HuH-7.5 (cell line): Measurements from ENCODE around the gene PCDH19.
"Not testable (repeated sequence)": the region's sequence is repeated elsewhere in the genome, so short reads cannot be mapped to it uniquely, and the experiment has no call there.

Experiments used
- DNase-seq: peaks from one replicate; pipeline ENCODE4 v3.0.0; 2011; ENCODE audit warnings: low spot score

PCDH19 gene, protein sequence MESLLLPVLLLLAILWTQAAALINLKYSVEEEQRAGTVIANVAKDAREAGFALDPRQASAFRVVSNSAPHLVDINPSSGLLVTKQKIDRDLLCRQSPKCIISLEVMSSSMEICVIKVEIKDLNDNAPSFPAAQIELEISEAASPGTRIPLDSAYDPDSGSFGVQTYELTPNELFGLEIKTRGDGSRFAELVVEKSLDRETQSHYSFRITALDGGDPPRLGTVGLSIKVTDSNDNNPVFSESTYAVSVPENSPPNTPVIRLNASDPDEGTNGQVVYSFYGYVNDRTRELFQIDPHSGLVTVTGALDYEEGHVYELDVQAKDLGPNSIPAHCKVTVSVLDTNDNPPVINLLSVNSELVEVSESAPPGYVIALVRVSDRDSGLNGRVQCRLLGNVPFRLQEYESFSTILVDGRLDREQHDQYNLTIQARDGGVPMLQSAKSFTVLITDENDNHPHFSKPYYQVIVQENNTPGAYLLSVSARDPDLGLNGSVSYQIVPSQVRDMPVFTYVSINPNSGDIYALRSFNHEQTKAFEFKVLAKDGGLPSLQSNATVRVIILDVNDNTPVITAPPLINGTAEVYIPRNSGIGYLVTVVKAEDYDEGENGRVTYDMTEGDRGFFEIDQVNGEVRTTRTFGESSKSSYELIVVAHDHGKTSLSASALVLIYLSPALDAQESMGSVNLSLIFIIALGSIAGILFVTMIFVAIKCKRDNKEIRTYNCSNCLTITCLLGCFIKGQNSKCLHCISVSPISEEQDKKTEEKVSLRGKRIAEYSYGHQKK (N-terminal part only)

GRCh38 chrX:100409610-100410590, at the start of gene PCDH19:
PCDH19 (minus strand) TSS chrX:100410273; CDS start chrX:100408597, 1,676 bp downstream.
- DNase-seq, result peak; percentile 87

- no peak for DNase-seq
Measured at GRCh38 chrX:100449696-100450608, 39.9 kb upstream of the PCDH19 start.

GRCh38 chrX:100447655-100448397, 37.8 kb upstream of the PCDH19 start:
- DNase-seq, result peak; percentile 27

DNA sequence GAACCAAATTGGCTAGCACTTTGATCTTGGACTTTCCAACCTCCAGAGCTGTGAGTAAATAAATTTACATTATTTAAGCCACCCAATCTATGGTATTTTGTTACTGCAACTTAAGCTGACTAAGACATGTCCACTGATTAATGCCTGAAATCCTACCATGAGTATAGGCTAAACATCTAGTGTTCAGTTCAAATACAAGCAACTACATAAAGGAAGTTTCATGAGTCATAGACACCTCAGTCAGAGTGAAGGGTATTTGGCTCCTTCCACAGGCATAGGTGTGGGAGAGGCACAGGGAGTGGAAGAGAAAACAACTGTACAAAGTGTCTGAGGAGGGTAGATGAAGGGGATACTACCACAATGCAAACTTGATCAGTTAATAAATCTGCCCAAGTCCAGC, 35.5 kb upstream of the PCDH19 start:
- DNase-seq, result no peak

DNA sequence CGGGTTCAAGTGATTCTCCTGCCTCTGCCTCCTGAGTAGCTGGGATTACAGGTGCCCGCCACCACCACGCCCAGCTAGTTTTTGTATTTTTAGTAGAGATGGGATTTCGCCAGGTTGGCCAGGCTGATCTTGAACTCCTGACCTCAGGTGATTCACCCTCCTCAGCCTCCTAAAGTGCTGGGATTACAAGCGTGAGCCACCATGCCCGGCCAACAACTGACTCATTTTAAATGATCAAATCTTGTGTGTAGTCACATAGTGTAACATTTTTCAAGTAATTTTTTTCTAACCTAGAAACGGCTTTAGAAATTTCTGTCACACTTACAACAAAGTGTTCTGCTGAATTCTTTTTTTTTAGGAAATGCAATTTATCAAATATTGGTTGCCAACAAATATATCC, 31.2 kb upstream of the PCDH19 start:
- not testable (repeated sequence) for DNase-seq

- DNase-seq, result no peak
Measured at GRCh38 chrX:100440006-100440405, 29.9 kb upstream of the PCDH19 start.

- DNase-seq, result no peak
Measured at GRCh38 chrX:100435726-100436125, 25.7 kb upstream of the PCDH19 start.

GRCh38 chrX:100424012-100424411, 13.9 kb upstream of the PCDH19 start:
- DNase-seq, result no peak

DNA sequence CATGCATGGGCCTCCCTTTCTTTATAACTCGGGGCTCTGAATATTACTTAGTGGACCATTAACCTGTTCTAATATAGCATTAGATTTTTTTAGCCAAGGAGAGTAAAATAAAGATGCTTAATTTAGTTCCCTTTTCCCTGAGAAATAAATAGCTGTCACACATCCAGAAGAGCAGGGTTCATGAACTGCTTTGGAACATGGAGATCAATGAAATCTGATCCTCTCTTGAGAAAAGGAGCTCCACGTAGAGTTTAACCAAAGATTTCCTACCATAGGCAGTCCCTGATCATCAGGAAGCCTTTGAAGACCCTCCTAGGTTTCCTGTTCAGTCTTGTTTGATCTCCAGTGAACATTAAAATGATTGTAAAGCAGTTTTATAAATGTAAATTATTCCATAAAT, 8.5 kb upstream of the PCDH19 start:
- DNase-seq, result no peak

- DNase-seq, result no peak
Measured at GRCh38 chrX:100417681-100418080, 7.6 kb upstream of the PCDH19 start.

GRCh38 chrX:100413229-100413628, 3.2 kb upstream of the PCDH19 start:
- DNase-seq, result no peak

GRCh38 chrX:100411802-100412715, 2.0 kb upstream of the PCDH19 start:
- no peak for DNase-seq

DNA sequence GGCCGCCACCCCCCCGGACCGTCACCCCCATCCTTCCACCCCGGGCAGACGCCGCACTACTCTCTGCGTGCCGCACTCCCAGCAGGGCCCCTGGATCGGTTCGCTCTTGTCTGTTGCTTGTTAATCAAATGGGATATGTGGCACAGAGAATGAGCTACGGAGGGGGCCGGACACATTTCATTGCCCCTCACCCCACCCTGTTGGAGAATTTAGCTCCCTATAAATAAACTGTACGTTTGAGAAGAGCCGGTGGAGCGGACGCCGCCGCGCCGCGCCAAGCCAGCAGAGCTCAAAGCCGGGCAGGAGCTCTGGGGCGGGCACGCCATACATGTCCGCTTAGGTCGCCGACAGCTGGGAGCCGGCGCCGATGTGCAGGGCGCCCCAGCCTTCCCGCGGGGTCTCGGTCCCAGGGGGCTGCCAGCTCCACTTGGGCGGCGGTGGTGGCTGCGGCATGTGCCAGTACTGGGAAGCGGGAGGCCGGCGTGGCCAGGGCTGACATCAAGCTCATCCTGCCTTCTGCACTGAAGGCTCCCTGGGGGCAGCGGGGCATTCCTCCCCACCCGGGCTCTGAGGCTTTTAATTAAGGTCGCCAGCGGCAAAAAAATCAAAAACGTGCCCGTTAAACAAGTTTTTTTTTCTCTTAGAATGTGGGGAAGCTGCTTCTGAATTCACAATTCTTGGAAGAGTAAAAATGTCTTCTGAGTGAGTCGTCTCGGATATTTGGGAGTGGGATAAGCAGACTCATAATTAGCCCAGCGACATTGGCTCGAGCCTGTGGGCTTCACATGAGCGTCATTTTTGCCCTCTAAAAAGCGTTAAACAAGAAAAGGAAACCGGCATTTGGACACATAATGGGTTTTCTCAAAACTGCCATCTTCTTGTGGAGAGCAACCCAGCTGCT, 1.1 kb upstream of the PCDH19 start:
- DNase-seq, result no peak

DNA sequence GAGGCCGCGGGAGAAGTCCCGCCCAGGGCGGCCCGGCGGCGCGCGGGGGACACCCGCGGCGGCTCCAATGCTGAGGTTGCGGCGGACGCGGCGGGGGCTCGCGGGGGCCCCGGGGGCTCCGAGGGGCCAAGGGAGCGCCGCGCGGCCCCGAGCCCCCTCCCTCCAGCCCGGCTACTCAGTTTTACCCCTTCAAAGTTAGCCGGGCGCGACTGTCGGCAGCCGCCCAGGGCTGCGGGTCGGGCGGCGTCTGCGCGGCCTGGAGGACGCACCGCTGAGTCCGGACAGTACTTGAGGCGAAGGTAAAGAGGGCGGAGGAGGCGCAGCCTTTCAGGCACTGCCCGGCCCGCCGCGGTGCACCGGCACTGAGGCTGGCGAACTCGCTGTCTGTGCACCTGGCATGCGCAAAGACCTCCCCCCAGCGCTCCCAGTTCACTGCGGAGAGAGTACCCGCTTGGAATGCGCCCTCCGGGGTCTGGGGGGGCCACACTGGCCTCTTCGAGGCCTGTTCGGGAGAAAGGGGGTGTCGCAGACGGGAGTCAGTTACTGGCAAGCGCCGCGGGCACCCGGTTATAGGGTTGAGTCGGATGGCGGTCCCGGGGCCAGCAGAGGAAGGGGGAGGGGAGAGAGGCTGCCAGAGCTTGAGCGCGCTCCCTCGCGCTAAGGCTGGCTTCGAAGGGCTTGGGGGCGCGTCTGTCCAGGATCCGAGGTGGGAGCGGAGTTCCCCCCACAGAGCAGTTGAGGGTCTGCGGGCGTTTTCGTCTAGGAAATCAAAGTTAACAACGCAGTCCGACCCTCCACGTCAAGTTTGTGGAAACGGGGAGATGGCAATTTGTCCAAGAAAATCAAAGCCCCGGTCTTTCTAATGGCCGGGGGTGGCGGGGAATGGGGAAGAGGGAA, 1.1 kb downstream of the PCDH19 start:
- DNase-seq, result no peak

DNA sequence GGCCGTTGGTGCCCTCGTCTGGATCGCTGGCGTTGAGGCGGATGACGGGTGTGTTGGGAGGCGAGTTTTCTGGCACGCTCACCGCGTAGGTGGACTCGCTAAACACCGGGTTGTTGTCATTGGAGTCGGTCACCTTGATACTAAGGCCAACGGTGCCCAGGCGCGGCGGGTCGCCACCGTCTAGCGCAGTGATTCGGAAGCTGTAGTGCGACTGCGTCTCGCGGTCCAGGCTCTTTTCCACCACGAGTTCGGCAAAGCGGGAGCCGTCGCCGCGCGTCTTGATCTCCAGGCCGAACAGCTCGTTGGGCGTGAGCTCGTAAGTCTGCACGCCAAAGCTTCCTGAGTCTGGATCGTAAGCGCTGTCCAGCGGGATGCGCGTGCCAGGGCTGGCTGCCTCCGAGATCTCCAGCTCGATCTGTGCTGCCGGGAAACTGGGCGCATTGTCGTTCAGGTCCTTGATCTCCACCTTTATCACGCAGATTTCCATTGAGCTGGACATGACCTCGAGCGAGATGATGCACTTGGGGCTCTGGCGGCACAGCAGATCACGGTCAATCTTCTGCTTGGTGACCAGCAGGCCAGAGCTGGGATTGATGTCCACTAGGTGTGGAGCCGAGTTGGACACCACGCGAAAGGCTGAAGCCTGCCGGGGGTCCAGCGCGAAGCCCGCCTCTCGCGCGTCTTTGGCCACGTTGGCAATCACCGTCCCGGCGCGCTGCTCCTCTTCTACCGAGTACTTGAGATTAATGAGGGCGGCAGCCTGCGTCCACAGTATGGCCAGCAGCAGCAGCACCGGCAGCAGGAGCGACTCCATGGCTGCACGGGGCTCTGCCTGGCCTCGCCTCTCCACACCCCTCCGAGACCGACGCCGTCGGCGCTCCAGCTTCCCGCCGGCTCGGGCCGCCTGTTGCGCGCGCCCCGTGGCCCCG, 2.0 kb downstream of the PCDH19 start:
- DNase-seq, result no peak
